ENCODE results near the gene HSPA8. TPM values are rescaled to one million over a fixed set of nuclear protein-coding genes. Genes with fewer than 3 reads are reported as not detected.

The HSPA8 gene
- total and polyA plus RNA-seq, 7 experiments from 2014 or later, result 763 to 2,366 (median 832) TPM

GRCh38 chr11:123056835-123057491, 5.0 kb downstream of the HSPA8 start:
- Mint-ChIP-seq H3K9me3 (peaks cover 0 to 10% (median 0%) of the 10 kb centered on the region in 11 donors), H3K4me1 (peaks cover 54 to 79% (median 67%) of the 10 kb centered on the region in 7 donors), H3K27me3 (peaks cover 0 to 5% (median 0%) of the 10 kb centered on the region in 5 donors), H3K4me3 (peak overlapping the region; percentile 74 to 100 (median 99)), H3K27ac (peak overlapping the region; percentile 78 to 100 (median 98)), H3K36me3 (peaks cover 24 to 76% (median 66%) of the 10 kb centered on the region in 5 donors)
- intact Hi-C loops (cut with micrococcal nuclease), result loop anchor here in 1 of 2 donors (10.0 kb wide), 1 partner anchor 192 kb away; no protein-coding TSS in a partner anchor
- ATAC-seq, result no peak
- H3K9me3 ChIP-seq (ENCODE audit: control insufficient read depth in 2 of 3, low read length in 3 of 3), result no peaks in the 10 kb centered on the region
- peaks cover 50 to 81% (median 58%) of the 10 kb centered on the region in 3 experiments for H3K36me3 ChIP-seq (ENCODE audit: control insufficient read depth in 2 of 3, insufficient read depth in 3 of 3, low read length in 3 of 3)
- no peak for DNase-seq
- H3K4me1 ChIP-seq (ENCODE audit: control insufficient read depth in 2 of 2, insufficient read depth in 2 of 2, low read length in 2 of 2), result peaks cover 51 to 68% of the 10 kb centered on the region in 2 donors
- POLR2A ChIA-PET, result interaction anchor here (0.6 to 24.1 kb wide), 10 partner anchors 9 to 1707 kb away, joined by 3 to 653 read pairs (median 6); no protein-coding TSS in a partner anchor
- CTCF ChIA-PET, result interaction anchor here (0.6 to 9.3 kb wide), 10 partner anchors 13 to 477 kb away, joined by 3 to 119 read pairs (median 6); no protein-coding TSS in a partner anchor
- peak overlapping the region; percentile 3 for H3K4me3 ChIP-seq (ENCODE audit: low read length)
- peak overlapping the region; percentile 59 for H3K27ac ChIP-seq (ENCODE audit: low read depth, low read length)
- H3K27me3 ChIP-seq (ENCODE audit: control insufficient read depth in 2 of 2, insufficient read depth in 2 of 2, low read length in 2 of 2), result no peaks in the 10 kb centered on the region

GRCh38 chr11:123055191-123055901, 6.6 kb downstream of the HSPA8 start:
- ChIA-PET CTCF (interaction anchor here (0.5 to 9.3 kb wide), 20 partner anchors 8 to 427 kb away, joined by 3 to 119 read pairs (median 4); no protein-coding TSS in a partner anchor), POLR2A (interaction anchor here (0.6 to 24.1 kb wide), 13 partner anchors 8 to 204 kb away, joined by 3 to 653 read pairs (median 5); partner anchors contain the start of gene HSPA8)
- Mint-ChIP-seq H3K4me3 (peak overlapping the region; percentile 5 to 100 (median 90)), H3K9me3 (no peaks in the 10 kb centered on the region), H3K4me1 (peaks cover 48 to 68% (median 64%) of the 10 kb centered on the region in 7 donors), H3K27ac (peak overlapping the region; percentile 76 to 100 (median 98)), H3K36me3 (peaks cover 17 to 67% (median 51%) of the 10 kb centered on the region in 5 donors), H3K27me3 (no peaks in the 10 kb centered on the region)
- Histone ChIP-seq H3K27me3 (ENCODE audit: control insufficient read depth in 2 of 2, insufficient read depth in 2 of 2, low read length in 2 of 2) (no peaks in the 10 kb centered on the region), H3K27ac (ENCODE audit: low read depth, low read length) (peak overlapping the region; percentile 59), H3K9me3 (ENCODE audit: control insufficient read depth in 2 of 3, low read length in 3 of 3) (no peaks in the 10 kb centered on the region), H3K4me3 (ENCODE audit: low read length) (peak overlapping the region; percentile 11), H3K36me3 (ENCODE audit: control insufficient read depth in 2 of 3, insufficient read depth in 3 of 3, low read length in 3 of 3) (peaks cover 42 to 68% (median 49%) of the 10 kb centered on the region in 3 experiments), H3K4me1 (ENCODE audit: control insufficient read depth in 2 of 2, insufficient read depth in 2 of 2, low read length in 2 of 2) (peaks cover 51 to 63% of the 10 kb centered on the region in 2 donors)
- no peak for ATAC-seq
- DNase-seq, result no peak
- intact Hi-C loops (cut with micrococcal nuclease), result loop anchor here in 1 of 2 donors (10.0 kb wide), 1 partner anchor 191 kb away; no protein-coding TSS in a partner anchor

- H3K36me3 Mint-ChIP-seq, result peaks cover 10 to 58% (median 42%) of the 10 kb centered on the region in 5 donors
- peak overlapping the region; percentile 69 to 100 (median 92) for H3K27ac Mint-ChIP-seq
- H3K4me1 Mint-ChIP-seq, result peaks cover 42 to 60% (median 55%) of the 10 kb centered on the region in 7 donors
- peak in 7 of 9 donors; percentile 52 to 75 (median 67) for DNase-seq
- peak; percentile 87 for ATAC-seq
- Histone ChIP-seq H3K4me3 (ENCODE audit: low read length) (peak overlapping the region; percentile 11), H3K4me1 (ENCODE audit: control insufficient read depth in 2 of 2, insufficient read depth in 2 of 2, low read length in 2 of 2) (peaks cover 50 to 56% of the 10 kb centered on the region in 2 donors), H3K27ac (ENCODE audit: low read depth, low read length) (peak overlapping the region; percentile 38), H3K27me3 (ENCODE audit: control insufficient read depth in 2 of 2, insufficient read depth in 2 of 2, low read length in 2 of 2) (no peaks in the 10 kb centered on the region), H3K36me3 (ENCODE audit: control insufficient read depth in 2 of 3, insufficient read depth in 3 of 3, low read length in 3 of 3) (peaks cover 33 to 59% (median 40%) of the 10 kb centered on the region in 3 experiments), H3K9me3 (ENCODE audit: control insufficient read depth in 2 of 3, low read length in 3 of 3) (no peaks in the 10 kb centered on the region)
- H3K27me3 Mint-ChIP-seq, result no peaks in the 10 kb centered on the region
- ChIA-PET CTCF (interaction anchor here (0.5 to 9.3 kb wide), 27 partner anchors 7 to 259 kb away, joined by 3 to 119 read pairs (median 4); partner anchors contain the start of gene HSPA8), POLR2A (interaction anchor here (0.6 to 24.1 kb wide), 17 partner anchors 9 to 1862 kb away, joined by 3 to 653 read pairs (median 3); partner anchors contain the start of gene HSPA8)
- peak overlapping the region in 9 of 10 donors; percentile 20 to 100 (median 65) for H3K4me3 Mint-ChIP-seq
- intact Hi-C loops (cut with micrococcal nuclease), result loop anchor here (1.0 to 10.0 kb wide), 7 partner anchors 8 to 258 kb away; partner anchors contain the start of gene HSPA8 (in 1 of the 2)
- H3K9me3 Mint-ChIP-seq, result no peaks in the 10 kb centered on the region
Observed at GRCh38 chr11:123054301-123055065, 7.5 kb downstream of the HSPA8 start.

GRCh38 chr11:123052901-123053721, 8.8 kb downstream of the HSPA8 start:
- H3K27ac Mint-ChIP-seq, result peak overlapping the region in 5 of 9 donors; percentile 18 to 90 (median 47)
- ATAC-seq (no peak), DNase-seq (no peak)
- H3K9me3 Mint-ChIP-seq, result no peaks in the 10 kb centered on the region
- no peak overlapping the region for H3K4me3 Mint-ChIP-seq
- H3K36me3 Mint-ChIP-seq, result peaks cover under 1 to 44% (median 28%) of the 10 kb centered on the region in 5 donors
- Histone ChIP-seq H3K4me1 (ENCODE audit: control insufficient read depth in 2 of 2, insufficient read depth in 2 of 2, low read length in 2 of 2) (peaks cover 36 to 43% of the 10 kb centered on the region in 2 donors), H3K9me3 (ENCODE audit: control insufficient read depth in 2 of 3, low read length in 3 of 3) (no peaks in the 10 kb centered on the region), H3K4me3 (ENCODE audit: low read length) (no peak overlapping the region), H3K27me3 (ENCODE audit: control insufficient read depth in 2 of 2, insufficient read depth in 2 of 2, low read length in 2 of 2) (no peaks in the 10 kb centered on the region), H3K36me3 (ENCODE audit: control insufficient read depth in 2 of 3, insufficient read depth in 3 of 3, low read length in 3 of 3) (peaks cover 22 to 46% (median 26%) of the 10 kb centered on the region in 3 experiments), H3K27ac (ENCODE audit: low read depth, low read length) (no peak overlapping the region)
- intact Hi-C loops (cut with micrococcal nuclease), result loop anchor here in 1 of 2 donors (10.0 kb wide), 1 partner anchor 188 kb away; no protein-coding TSS in a partner anchor
- POLR2A ChIA-PET, result interaction anchor here (0.6 to 24.1 kb wide), 11 partner anchors 10 to 308 kb away, joined by 3 to 653 read pairs (median 3); partner anchors contain the start of gene HSPA8
- peaks cover 0 to under 1% (median 0%) of the 10 kb centered on the region in 5 donors for H3K27me3 Mint-ChIP-seq
- CTCF ChIA-PET, result interaction anchor here (0.6 to 9.3 kb wide), 14 partner anchors 11 to 1562 kb away, joined by 3 to 119 read pairs (median 6); no protein-coding TSS in a partner anchor
- H3K4me1 Mint-ChIP-seq, result peaks cover 28 to 47% (median 41%) of the 10 kb centered on the region in 7 donors

- POLR2A ChIA-PET, result interaction anchor here (1.0 kb wide), 1 partner anchor 188 kb away, joined by 3 read pairs; no protein-coding TSS in a partner anchor
- no peak for DNase-seq
Observed at GRCh38 chr11:123051634-123052033, 10.3 kb downstream of the HSPA8 start.

More at GRCh38 chr11:123051634-123052033, 10.3 kb downstream of the HSPA8 start:
- Histone ChIP-seq H3K4me1 (ENCODE audit: control insufficient read depth in 2 of 2, insufficient read depth in 2 of 2, low read length in 2 of 2) (peaks cover 22 to 28% of the 10 kb centered on the region in 2 donors), H3K4me3 (ENCODE audit: low read length) (no peak overlapping the region), H3K36me3 (ENCODE audit: control insufficient read depth in 2 of 3, insufficient read depth in 3 of 3, low read length in 3 of 3) (peaks cover 7 to 33% (median 12%) of the 10 kb centered on the region in 3 experiments), H3K27ac (ENCODE audit: low read depth, low read length) (no peak overlapping the region), H3K27me3 (ENCODE audit: control insufficient read depth in 2 of 2, insufficient read depth in 2 of 2, low read length in 2 of 2) (no peaks in the 10 kb centered on the region), H3K9me3 (ENCODE audit: control insufficient read depth in 2 of 3, low read length in 3 of 3) (no peaks in the 10 kb centered on the region)
- H3K27me3 Mint-ChIP-seq, result peaks cover 0 to 8% (median 0%) of the 10 kb centered on the region in 5 donors
- no peak overlapping the region for H3K4me3 Mint-ChIP-seq
- H3K36me3 Mint-ChIP-seq, result peaks cover 0 to 30% (median 16%) of the 10 kb centered on the region in 5 donors
- H3K9me3 Mint-ChIP-seq, result no peaks in the 10 kb centered on the region
- intact Hi-C loops (cut with micrococcal nuclease), result loop anchor here in 1 of 2 donors (10.0 kb wide), 1 partner anchor 187 kb away; no protein-coding TSS in a partner anchor
- ATAC-seq, result no peak
- H3K4me1 Mint-ChIP-seq, result peaks cover 16 to 32% (median 27%) of the 10 kb centered on the region in 7 donors
- CTCF ChIA-PET, result interaction anchor here (0.6 kb wide), 1 partner anchor 49 kb away, joined by 4 read pairs; no protein-coding TSS in a partner anchor
- peak overlapping the region in 3 of 9 donors; percentile 5 to 50 (median 34) for H3K27ac Mint-ChIP-seq
